CD4-positive, alpha-beta T cell treated with Interleukin-2 at 100 ng/mL for 4 hours (primary cell): ENCODE data around the gene DSP.

ENCODE experiments used
- DNase-seq: peaks from one replicate; pipeline ENCODE4 v3.0.0-alpha.2; 2020; ENCODE audit warnings: low spot score

Gene DSP

GRCh38 chr6:7541175-7542064 lies at the start of gene DSP:
Gene DSP (plus strand): TSS chr6:7541671. CDS start chr6:7541916, 245 bp downstream.
- DNase-seq = no peak

- no peak for DNase-seq
Measured at GRCh38 chr6:7493866-7494265, 47.6 kb upstream of the DSP start.

- no peak for DNase-seq
Measured at GRCh38 chr6:7494638-7495037, 46.8 kb upstream of the DSP start.

GRCh38 chr6:7496266-7496875 lies 45.1 kb upstream of the DSP start:
- no peak for DNase-seq

GRCh38 chr6:7500752-7501282 lies 40.7 kb upstream of the DSP start:
- no peak for DNase-seq

GRCh38 chr6:7502743-7503142 lies 38.7 kb upstream of the DSP start:
- DNase-seq = no peak

GRCh38 chr6:7504041-7504440 lies 37.4 kb upstream of the DSP start:
- DNase-seq = no peak

GRCh38 chr6:7505189-7505699 lies 36.2 kb upstream of the DSP start:
- DNase-seq = no peak

- DNase-seq = no peak
Measured at GRCh38 chr6:7507600-7507999, 33.9 kb upstream of the DSP start.

GRCh38 chr6:7512320-7512719 lies 29.2 kb upstream of the DSP start:
- no peak for DNase-seq

GRCh38 chr6:7513529-7513928 lies 27.9 kb upstream of the DSP start:
- no peak for DNase-seq

GRCh38 chr6:7515363-7515762 lies 26.1 kb upstream of the DSP start:
- no peak for DNase-seq

GRCh38 chr6:7518877-7519276 lies 22.6 kb upstream of the DSP start:
- DNase-seq = no peak

GRCh38 chr6:7522873-7523272 lies 18.6 kb upstream of the DSP start:
- no peak for DNase-seq

GRCh38 chr6:7523922-7524321 lies 17.5 kb upstream of the DSP start:
- DNase-seq = no peak

GRCh38 chr6:7526755-7527154 lies 14.7 kb upstream of the DSP start:
- DNase-seq = no peak

- no peak for DNase-seq
Measured at GRCh38 chr6:7528565-7528964, 12.9 kb upstream of the DSP start.

- DNase-seq = no peak
Measured at GRCh38 chr6:7529141-7529540, 12.3 kb upstream of the DSP start.

GRCh38 chr6:7532232-7532631 lies 9.2 kb upstream of the DSP start:
- no peak for DNase-seq

- no peak for DNase-seq
Measured at GRCh38 chr6:7532821-7533220, 8.7 kb upstream of the DSP start.

- no peak for DNase-seq
Measured at GRCh38 chr6:7534192-7534591, 7.3 kb upstream of the DSP start.

GRCh38 chr6:7535498-7535897 lies 6.0 kb upstream of the DSP start:
- no peak for DNase-seq

GRCh38 chr6:7537565-7538174 lies 3.8 kb upstream of the DSP start:
- no peak for DNase-seq
